GM10248 (cell line): ENCODE data around the gene ABCB8.
"Not testable (repeated sequence)": the region's sequence is repeated elsewhere in the genome, so short reads cannot be mapped to it uniquely, and the experiment has no call there.

Experiments used
- CTCF ChIA-PET: fragments of 300-600 bp; sonication (Branson Sonifier 250); formaldehyde crosslinking; extraction: SDS; loops from one replicate; lab custom pipeline; 2021; ENCODE audit warnings: antibody characterized with exemption; lab: Yijun Ruan, JAX
- POLR2A ChIA-PET: fragments of 350-650 bp; sonication (Branson Sonifier 250); formaldehyde crosslinking; extraction: SDS; loops from one replicate; lab custom pipeline; 2020; ENCODE audit warnings: antibody characterized with exemption; lab: Yijun Ruan, JAX
- DNase-seq: peaks from one replicate; pipeline ENCODE4 v3.0.0; 2012; ENCODE audit errors: extremely low spot score
- CTCF ChIP-seq: IDR thresholded peaks from 2 replicates; pipeline ENCODE4 v1.5.1; 2012; ENCODE audit warnings: mild to moderate bottlenecking, low read depth; ENCODE audit errors: extremely low read depth, missing control alignments, control extremely low read depth

Gene ABCB8

GRCh38 chr7:151008143-151008510 lies 20.1 kb upstream of the ABCB8 start:
- no peak for TF ChIP-seq CTCF
- CTCF ChIA-PET, result interaction anchor here (0.7 to 8.4 kb wide), 15 partner anchors 12 to 653 kb away, joined by 3 to 84 read pairs (median 5); partner anchors contain the start of genes ABCB8 and NOS3
- no peak for DNase-seq
- POLR2A ChIA-PET, result no interaction called here

- TF ChIP-seq CTCF, result peak; percentile 83
- peak; percentile 83 for DNase-seq
- ChIA-PET POLR2A (no interaction called here), CTCF (interaction anchor here (0.6 to 8.4 kb wide), 18 partner anchors 11 to 653 kb away, joined by 3 to 84 read pairs (median 4); partner anchors contain the start of genes ABCB8 and NOS3)
These were observed 19.5 kb upstream of the ABCB8 start for GRCh38 chr7:151008511-151009323.

GRCh38 chr7:151009327-151010036 lies 18.8 kb upstream of the ABCB8 start:
- CTCF ChIA-PET, result interaction anchor here (0.6 to 8.4 kb wide), 15 partner anchors 10 to 654 kb away, joined by 3 to 84 read pairs (median 5); partner anchors contain the start of gene ABCB8
- POLR2A ChIA-PET, result no interaction called here
- no peak for DNase-seq

GRCh38 chr7:151010037-151010306 lies 18.3 kb upstream of the ABCB8 start:
- no peak for TF ChIP-seq CTCF
- ChIA-PET POLR2A (no interaction called here), CTCF (interaction anchor here (0.9 to 8.4 kb wide), 12 partner anchors 10 to 231 kb away, joined by 3 to 84 read pairs (median 4); partner anchors contain the start of gene ABCB8)
- no peak for DNase-seq

More at GRCh38 chr7:151009327-151010036, 18.8 kb upstream of the ABCB8 start:
- TF ChIP-seq CTCF, result no peak

- DNase-seq, result no peak
- ChIA-PET POLR2A (interaction anchor here (0.7 kb wide), 1 partner anchor 18 kb away, joined by 3 read pairs; the partner anchor contains the start of gene ABCB8), CTCF (interaction anchor here (0.6 to 8.4 kb wide), 14 partner anchors 9 to 232 kb away, joined by 3 to 84 read pairs (median 3); partner anchors contain the start of genes ABCB8 and NOS3)
- no peak for TF ChIP-seq CTCF
These were observed 17.7 kb upstream of the ABCB8 start for GRCh38 chr7:151010307-151011096.

GRCh38 chr7:151011097-151011409 lies 17.2 kb upstream of the ABCB8 start:
- no peak for DNase-seq
- ChIA-PET CTCF (interaction anchor here (0.6 to 8.4 kb wide), 10 partner anchors 9 to 113 kb away, joined by 3 to 84 read pairs (median 4); partner anchors contain the start of genes ABCB8 and NOS3), POLR2A (interaction anchor here (0.7 kb wide), 1 partner anchor 17 kb away, joined by 3 read pairs; the partner anchor contains the start of gene ABCB8)
- TF ChIP-seq CTCF, result no peak

- not testable (repeated sequence) for DNase-seq
- POLR2A ChIA-PET, result interaction anchor here (0.7 kb wide), 1 partner anchor 17 kb away, joined by 3 read pairs; the partner anchor contains the start of gene ABCB8
- CTCF ChIA-PET, result interaction anchor here (0.9 to 8.4 kb wide), 5 partner anchors 8 to 113 kb away, joined by 3 to 84 read pairs (median 4); partner anchors contain the start of gene NOS3
These were observed 16.6 kb upstream of the ABCB8 start for GRCh38 chr7:151011616-151012015.
